HCT116 (cell line): ENCODE data around the gene EML1.

Source experiments
- CEBPB ChIP-seq: IDR thresholded peaks from 2 replicates; pipeline ENCODE4 v1.6.1; 2012; ENCODE audit warnings: low read depth
- CTCF ChIP-seq, 3 experiments: fragments of 200-600 bp in 1 of 3; sonication (generic) in 1 of 3; IDR thresholded peaks in 2 of 3; conservative IDR thresholded peaks in 1 of 3; 2 replicates each; pipeline ENCODE4 v1.5.1; 2012 to 2017; ENCODE audit warnings: low read depth in 2 of 3, low read length in 2 of 3, antibody characterized with exemption in 1 of 3, borderline replicate concordance in 1 of 3, control low read depth in 1 of 3, mild to moderate bottlenecking in 1 of 3, mixed read lengths in 1 of 3, mixed run types in 1 of 3, moderate library complexity in 1 of 3; ENCODE audit not compliant: insufficient read depth in 1 of 3
- ELF1 ChIP-seq: IDR thresholded peaks from 2 replicates; pipeline ENCODE4 v1.6.1; 2012; ENCODE audit warnings: low read depth, borderline replicate concordance
- EZH2 ChIP-seq: fragments of 200-600 bp; sonication (generic); IDR thresholded peaks from 2 replicates; pipeline ENCODE4 v1.6.1; 2017; ENCODE audit warnings: antibody characterized with exemption, mixed run types
- FOSL1 ChIP-seq: IDR thresholded peaks from 2 replicates; pipeline ENCODE4 v1.6.1; 2012; ENCODE audit warnings: low read depth
- POLR2A ChIP-seq: IDR thresholded peaks from 2 replicates; pipeline ENCODE4 v1.7.0; 2011; ENCODE audit warnings: borderline replicate concordance; ENCODE audit not compliant: insufficient read depth, insufficient read length; ENCODE audit errors: extremely low read depth
- POLR2AphosphoS5 ChIP-seq: IDR thresholded peaks from 2 replicates; pipeline ENCODE4 v1.6.1; 2011; ENCODE audit warnings: mild to moderate bottlenecking, low read depth, low read length, moderate library complexity
- REST ChIP-seq: IDR thresholded peaks from 2 replicates; pipeline ENCODE4 v1.6.1; 2012; ENCODE audit warnings: low read depth
- SP1 ChIP-seq: IDR thresholded peaks from 2 replicates; pipeline ENCODE4 v1.6.1; 2012; ENCODE audit warnings: low read depth
- ZFX ChIP-seq: fragments of 450-650 bp; IDR thresholded peaks from 2 replicates; pipeline ENCODE4 v1.6.1; 2017
- ZNF274 ChIP-seq: fragments of 200-500 bp; sonication (Bioruptor generic); IDR thresholded peaks from 2 replicates; pipeline ENCODE4 v1.6.1; 2014; ENCODE audit warnings: mild to moderate bottlenecking, low read depth, low read length, inconsistent platforms
- TF ChIP-seq, protein P1 (sequence below): IDR thresholded peaks from 2 replicates; pipeline ENCODE4 v1.6.1; 2011; ENCODE audit warnings: mild to moderate bottlenecking, low read length, moderate library complexity; ENCODE audit not compliant: insufficient replicate concordance; ENCODE audit errors: extremely low read depth
- TF ChIP-seq, protein P2 (sequence below): IDR thresholded peaks from 2 replicates; pipeline ENCODE4 v1.6.1; 2012

- TF ChIP-seq CTCF (IDR thresholded peaks at IDR 0.05 in 2 of 3, conservative IDR thresholded peaks at IDR 0.05 in 1 of 3; ENCODE audit: borderline replicate concordance in 1 of 3, insufficient read depth in 1 of 3, low read depth in 2 of 3, low read length in 2 of 3): no peak
- TF ChIP-seq POLR2AphosphoS5: no peak
- no peak for TF ChIP-seq POLR2A
- TF ChIP-seq REST: no peak
- TF ChIP-seq SP1: no peak
- TF ChIP-seq EZH2: no peak
- TF ChIP-seq FOSL1: no peak
- no peak for TF ChIP-seq ELF1
- no peak for TF ChIP-seq ZNF274
- TF ChIP-seq, protein P1, sequence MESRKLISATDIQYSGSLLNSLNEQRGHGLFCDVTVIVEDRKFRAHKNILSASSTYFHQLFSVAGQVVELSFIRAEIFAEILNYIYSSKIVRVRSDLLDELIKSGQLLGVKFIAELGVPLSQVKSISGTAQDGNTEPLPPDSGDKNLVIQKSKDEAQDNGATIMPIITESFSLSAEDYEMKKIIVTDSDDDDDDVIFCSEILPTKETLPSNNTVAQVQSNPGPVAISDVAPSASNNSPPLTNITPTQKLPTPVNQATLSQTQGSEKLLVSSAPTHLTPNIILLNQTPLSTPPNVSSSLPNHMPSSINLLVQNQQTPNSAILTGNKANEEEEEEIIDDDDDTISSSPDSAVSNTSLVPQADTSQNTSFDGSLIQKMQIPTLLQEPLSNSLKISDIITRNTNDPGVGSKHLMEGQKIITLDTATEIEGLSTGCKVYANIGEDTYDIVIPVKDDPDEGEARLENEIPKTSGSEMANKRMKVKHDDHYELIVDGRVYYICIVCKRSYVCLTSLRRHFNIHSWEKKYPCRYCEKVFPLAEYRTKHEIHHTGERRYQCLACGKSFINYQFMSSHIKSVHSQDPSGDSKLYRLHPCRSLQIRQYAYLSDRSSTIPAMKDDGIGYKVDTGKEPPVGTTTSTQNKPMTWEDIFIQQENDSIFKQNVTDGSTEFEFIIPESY: no peak
- no peak for TF ChIP-seq CEBPB
- TF ChIP-seq, protein P2, sequence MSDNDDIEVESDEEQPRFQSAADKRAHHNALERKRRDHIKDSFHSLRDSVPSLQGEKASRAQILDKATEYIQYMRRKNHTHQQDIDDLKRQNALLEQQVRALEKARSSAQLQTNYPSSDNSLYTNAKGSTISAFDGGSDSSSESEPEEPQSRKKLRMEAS: no peak
- no peak for TF ChIP-seq ZFX
Observed at GRCh38 chr14:99968941-99969340, 175.7 kb downstream of the EML1 start.
